Activated T-helper 1 cell treated with Interleukin-2 at 50 U/mL for 16 hours (primary cell): ENCODE results near the gene CACNA1C.

Source experiments
- DNase-seq: peaks from one replicate; pipeline ENCODE4 v3.0.0-alpha.2; 2020; ENCODE audit warnings: low read depth

Gene CACNA1C

GRCh38 chr12:2052826-2053678 is at the start of gene CACNA1C:
TSS of gene CACNA1C (plus strand) at chr12:2052987. CDS start at chr12:2053563, 576 bp downstream.
- no peak for DNase-seq

- no peak for DNase-seq
Measured at GRCh38 chr12:2003676-2004112, 49.1 kb upstream of the CACNA1C start.

GRCh38 chr12:2004113-2004929 is 48.5 kb upstream of the CACNA1C start, which contains the start of gene DCP1B:
TSS of gene DCP1B (minus strand) at chr12:2004457. CDS start at chr12:2004431, 26 bp downstream.
- DNase-seq, result peak; percentile 88

GRCh38 chr12:2008677-2009076 is 44.1 kb upstream of the CACNA1C start:
- DNase-seq, result no peak

GRCh38 chr12:2009623-2010022 is 43.2 kb upstream of the CACNA1C start:
- no peak for DNase-seq

GRCh38 chr12:2011643-2012607 is 40.9 kb upstream of the CACNA1C start:
- no peak for DNase-seq

- DNase-seq, result no peak
Measured at GRCh38 chr12:2013086-2013485, 39.7 kb upstream of the CACNA1C start.

GRCh38 chr12:2013527-2014223 is 39.1 kb upstream of the CACNA1C start:
- no peak for DNase-seq

GRCh38 chr12:2014231-2014630 is 38.6 kb upstream of the CACNA1C start:
- no peak for DNase-seq

- DNase-seq, result no peak
Measured at GRCh38 chr12:2016862-2017545, 35.8 kb upstream of the CACNA1C start.

GRCh38 chr12:2017546-2018337 is 35.0 kb upstream of the CACNA1C start:
- no peak for DNase-seq

GRCh38 chr12:2018391-2018790 is 34.4 kb upstream of the CACNA1C start:
- no peak for DNase-seq

GRCh38 chr12:2019126-2019525 is 33.7 kb upstream of the CACNA1C start:
- DNase-seq, result no peak

- DNase-seq, result no peak
Measured at GRCh38 chr12:2020511-2020910, 32.3 kb upstream of the CACNA1C start.

GRCh38 chr12:2023365-2023764 is 29.4 kb upstream of the CACNA1C start:
- DNase-seq, result no peak

- DNase-seq, result no peak
Measured at GRCh38 chr12:2027351-2027750, 25.4 kb upstream of the CACNA1C start.

- DNase-seq, result no peak
Measured at GRCh38 chr12:2029851-2030250, 22.9 kb upstream of the CACNA1C start.

- no peak for DNase-seq
Measured at GRCh38 chr12:2032506-2032905, 20.3 kb upstream of the CACNA1C start.

- peak; percentile 79 for DNase-seq
Measured at GRCh38 chr12:2034633-2035430, 18.0 kb upstream of the CACNA1C start.
